Measurements from ENCODE around the gene CEP192. TPM values are rescaled to one million over a fixed set of nuclear protein-coding genes. Genes with fewer than 3 reads are reported as not detected.

Gene CEP192
- polyA plus RNA-seq, 3 donors, result 3.0 to 29.6 (median 3.7) TPM

DNA sequence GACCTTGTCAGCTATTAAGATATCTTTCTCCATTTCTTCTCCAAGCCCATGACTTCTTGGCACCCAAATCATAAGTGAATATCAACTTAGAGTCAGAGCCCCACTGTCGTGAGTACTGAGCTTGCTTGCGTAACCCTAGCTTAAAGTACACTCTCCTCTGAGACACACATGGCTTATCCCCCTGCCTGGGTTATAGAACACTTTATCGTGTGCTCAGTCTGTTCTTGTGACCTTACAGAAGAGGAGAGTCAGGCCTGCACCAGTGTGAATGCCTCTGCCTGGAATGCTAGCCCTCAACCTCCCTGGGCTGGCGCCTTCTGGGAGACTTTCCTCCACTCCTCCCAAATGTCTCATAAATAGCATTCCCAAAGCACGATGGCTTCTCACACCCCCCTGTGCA, 79.3 kb downstream of the CEP192 start:
- Mint-ChIP-seq H3K27me3 (ENCODE audit: low read depth in 3 of 3) (no peaks in the 10 kb centered on the region), H3K4me3 (no peak overlapping the region), H3K4me1 (peaks cover 6% of the 10 kb centered on the region), H3K27ac (peak overlapping the region in 2 of 7 donors; percentile 52 to 68), H3K36me3 (peaks cover 84 to 92% of the 10 kb centered on the region in 2 donors), H3K9me3 (no peaks in the 10 kb centered on the region)
- Histone ChIP-seq H3K9ac (ENCODE audit: insufficient read depth, low read length, poor library complexity, severe bottlenecking) (no peak overlapping the region), H3K4me2 (replicated peaks; ENCODE audit: extremely low read depth, low read length, poor library complexity, severe bottlenecking) (no peak overlapping the region), H3K9me3 (replicated peaks in 1 of 2; ENCODE audit: control insufficient read depth in 1 of 2, insufficient read depth in 1 of 2, low read length in 2 of 2) (no peaks in the 10 kb centered on the region), H3K4me3 (replicated peaks in 1 of 3; ENCODE audit: low read depth in 2 of 3, low read length in 3 of 3) (no peak overlapping the region), H3K79me2 (ENCODE audit: insufficient read depth, low read length) (no peaks in the 10 kb centered on the region), H3K27ac (ENCODE audit: low read depth in 1 of 2, low read length in 2 of 2) (no peak overlapping the region), H3K4me1 (ENCODE audit: control insufficient read depth in 1 of 2, insufficient read depth in 2 of 2, low read length in 2 of 2) (no peaks in the 10 kb centered on the region), H4K20me1 (ENCODE audit: insufficient read depth, low read length) (no peaks in the 10 kb centered on the region), H3K27me3 (ENCODE audit: control insufficient read depth in 2 of 2, insufficient read depth in 2 of 2, low read length in 2 of 2) (no peaks in the 10 kb centered on the region), H2AFZ (ENCODE audit: insufficient read depth, low read depth, low read length, poor library complexity, severe bottlenecking) (no peak overlapping the region), H3K36me3 (replicated peaks in 1 of 2; ENCODE audit: control insufficient read depth in 1 of 2, insufficient read depth in 2 of 2, low read length in 2 of 2) (peaks cover 85 to 100% of the 10 kb centered on the region in 2 donors)
- intact Hi-C loops (cut with micrococcal nuclease), result no loop called here
- DNase-seq, result no peak
- TF ChIP-seq, protein P1, sequence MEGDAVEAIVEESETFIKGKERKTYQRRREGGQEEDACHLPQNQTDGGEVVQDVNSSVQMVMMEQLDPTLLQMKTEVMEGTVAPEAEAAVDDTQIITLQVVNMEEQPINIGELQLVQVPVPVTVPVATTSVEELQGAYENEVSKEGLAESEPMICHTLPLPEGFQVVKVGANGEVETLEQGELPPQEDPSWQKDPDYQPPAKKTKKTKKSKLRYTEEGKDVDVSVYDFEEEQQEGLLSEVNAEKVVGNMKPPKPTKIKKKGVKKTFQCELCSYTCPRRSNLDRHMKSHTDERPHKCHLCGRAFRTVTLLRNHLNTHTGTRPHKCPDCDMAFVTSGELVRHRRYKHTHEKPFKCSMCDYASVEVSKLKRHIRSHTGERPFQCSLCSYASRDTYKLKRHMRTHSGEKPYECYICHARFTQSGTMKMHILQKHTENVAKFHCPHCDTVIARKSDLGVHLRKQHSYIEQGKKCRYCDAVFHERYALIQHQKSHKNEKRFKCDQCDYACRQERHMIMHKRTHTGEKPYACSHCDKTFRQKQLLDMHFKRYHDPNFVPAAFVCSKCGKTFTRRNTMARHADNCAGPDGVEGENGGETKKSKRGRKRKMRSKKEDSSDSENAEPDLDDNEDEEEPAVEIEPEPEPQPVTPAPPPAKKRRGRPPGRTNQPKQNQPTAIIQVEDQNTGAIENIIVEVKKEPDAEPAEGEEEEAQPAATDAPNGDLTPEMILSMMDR (IDR thresholded peaks at IDR 0.05), result no peak
- 86% methylated on average over 5 of the region's 5 CpGs for WGBS (ENCODE audit: insufficient coverage)

GRCh38 chr18:13076886-13077285, 85.7 kb downstream of the CEP192 start:
- Mint-ChIP-seq H3K9me3 (peaks cover 4 to 38% (median 14%) of the 10 kb centered on the region in 7 donors), H3K27me3 (ENCODE audit: low read depth in 3 of 3) (peaks cover 0 to 1% (median 0%) of the 10 kb centered on the region in 3 donors), H3K4me1 (no peaks in the 10 kb centered on the region), H3K36me3 (peaks cover 83 to 99% of the 10 kb centered on the region in 2 donors), H3K4me3 (no peak overlapping the region), H3K27ac (no peak overlapping the region)
- Histone ChIP-seq H3K4me3 (replicated peaks in 1 of 3; ENCODE audit: low read depth in 2 of 3, low read length in 3 of 3) (no peak overlapping the region), H3K27ac (ENCODE audit: low read depth in 1 of 2, low read length in 2 of 2) (no peak overlapping the region), H3K9me3 (replicated peaks in 1 of 2; ENCODE audit: control insufficient read depth in 1 of 2, insufficient read depth in 1 of 2, low read length in 2 of 2) (no peaks in the 10 kb centered on the region), H3K27me3 (ENCODE audit: control insufficient read depth in 2 of 2, insufficient read depth in 2 of 2, low read length in 2 of 2) (no peaks in the 10 kb centered on the region), H3K9ac (ENCODE audit: insufficient read depth, low read length, poor library complexity, severe bottlenecking) (no peak overlapping the region), H3K4me1 (ENCODE audit: control insufficient read depth in 1 of 2, insufficient read depth in 2 of 2, low read length in 2 of 2) (no peaks in the 10 kb centered on the region), H2AFZ (ENCODE audit: insufficient read depth, low read depth, low read length, poor library complexity, severe bottlenecking) (no peak overlapping the region), H3K36me3 (replicated peaks in 1 of 2; ENCODE audit: control insufficient read depth in 1 of 2, insufficient read depth in 2 of 2, low read length in 2 of 2) (peaks cover 48 to 67% of the 10 kb centered on the region in 2 donors), H4K20me1 (ENCODE audit: insufficient read depth, low read length) (no peaks in the 10 kb centered on the region), H3K4me2 (replicated peaks; ENCODE audit: extremely low read depth, low read length, poor library complexity, severe bottlenecking) (no peak overlapping the region), H3K79me2 (ENCODE audit: insufficient read depth, low read length) (no peaks in the 10 kb centered on the region)
- WGBS (ENCODE audit: insufficient coverage), result 90% methylated on average over 2 of the region's 9 CpGs
- TF ChIP-seq, protein P1 (IDR thresholded peaks at IDR 0.05), result no peak
- intact Hi-C loops (cut with micrococcal nuclease), result no loop called here
- DNase-seq, result no peak
